HEK293T (cell line): Measurements from ENCODE around the gene A2ML1.

Source experiments
- CTCF ChIA-PET: fragments of 350-600 bp; formaldehyde crosslinking; extraction: SDS; loops from one replicate; lab custom pipeline; 2021; ENCODE audit warnings: antibody characterized with exemption, inconsistent platforms; lab: Yijun Ruan, JAX
- POLR2A ChIA-PET: fragments of 350-600 bp; formaldehyde crosslinking; extraction: SDS; loops from one replicate; lab custom pipeline; 2020; ENCODE audit warnings: antibody characterized with exemption, inconsistent platforms; lab: Yijun Ruan, JAX
- DNase-seq: peaks from one replicate; pipeline ENCODE4 v3.0.0; 2012; ENCODE audit warnings: mixed read lengths; ENCODE audit errors: extremely low spot score
- ARNT ChIP-seq: fragments of 450-650 bp; IDR thresholded peaks from 2 replicates; pipeline ENCODE4 v1.6.1; 2017; ENCODE audit warnings: mild to moderate bottlenecking
- BHLHE40 ChIP-seq: fragments of 450-650 bp; IDR thresholded peaks from 2 replicates; pipeline ENCODE4 v1.6.1; 2016; ENCODE audit warnings: mild to moderate bottlenecking, moderate library complexity, borderline replicate concordance
- CTBP1 ChIP-seq: fragments of 450-650 bp; IDR thresholded peaks from 2 replicates; pipeline ENCODE4 v1.6.1; 2016; ENCODE audit warnings: borderline replicate concordance
- ELF4 ChIP-seq: fragments of 450-650 bp; IDR thresholded peaks from 2 replicates; pipeline ENCODE4 v1.6.1; 2017; ENCODE audit warnings: antibody characterized with exemption
- FOXA1 ChIP-seq: fragments of 450-650 bp; IDR thresholded peaks from 2 replicates; pipeline ENCODE4 v1.6.1; 2016; ENCODE audit warnings: mild to moderate bottlenecking
- FOXK2 ChIP-seq: fragments of 450-650 bp; IDR thresholded peaks from 2 replicates; pipeline ENCODE4 v1.6.1; 2016; ENCODE audit warnings: mild to moderate bottlenecking
- FOXM1 ChIP-seq: fragments of 450-650 bp; IDR thresholded peaks from 2 replicates; pipeline ENCODE4 v1.6.1; 2017; ENCODE audit warnings: mild to moderate bottlenecking, borderline replicate concordance
- HDGF ChIP-seq: fragments of 450-650 bp; IDR thresholded peaks from 2 replicates; pipeline ENCODE4 v1.6.1; 2017; ENCODE audit warnings: antibody characterized with exemption, borderline replicate concordance
- L3MBTL2 ChIP-seq: fragments of 450-650 bp; conservative IDR thresholded peaks from 2 replicates; pipeline ENCODE4 v1.6.1; 2016; ENCODE audit warnings: mild to moderate bottlenecking
- LEF1 ChIP-seq: fragments of 450-650 bp; IDR thresholded peaks from 2 replicates; pipeline ENCODE4 v1.6.1; 2017; ENCODE audit warnings: mild to moderate bottlenecking, borderline replicate concordance
- NFRKB ChIP-seq: fragments of 450-650 bp; IDR thresholded peaks from 2 replicates; pipeline ENCODE4 v1.6.1; 2016; ENCODE audit warnings: mild to moderate bottlenecking, moderate library complexity
- SP1 ChIP-seq: fragments of 450-650 bp; IDR thresholded peaks from 2 replicates; pipeline ENCODE4 v1.6.1; 2017
- SUZ12 ChIP-seq: fragments of 450-650 bp; IDR thresholded peaks from 2 replicates; pipeline ENCODE4 v1.6.1; 2016; ENCODE audit warnings: mild to moderate bottlenecking
- TARDBP ChIP-seq: fragments of 450-650 bp; IDR thresholded peaks from 2 replicates; pipeline ENCODE4 v1.6.1; 2016
- ZNF384 ChIP-seq: fragments of 450-650 bp; IDR thresholded peaks from 2 replicates; pipeline ENCODE4 v1.6.1; 2016
- TF ChIP-seq, protein P1 (sequence below): fragments of 450-650 bp; IDR thresholded peaks from 2 replicates; pipeline ENCODE4 v1.6.1; 2016

A2ML1 gene

DNA sequence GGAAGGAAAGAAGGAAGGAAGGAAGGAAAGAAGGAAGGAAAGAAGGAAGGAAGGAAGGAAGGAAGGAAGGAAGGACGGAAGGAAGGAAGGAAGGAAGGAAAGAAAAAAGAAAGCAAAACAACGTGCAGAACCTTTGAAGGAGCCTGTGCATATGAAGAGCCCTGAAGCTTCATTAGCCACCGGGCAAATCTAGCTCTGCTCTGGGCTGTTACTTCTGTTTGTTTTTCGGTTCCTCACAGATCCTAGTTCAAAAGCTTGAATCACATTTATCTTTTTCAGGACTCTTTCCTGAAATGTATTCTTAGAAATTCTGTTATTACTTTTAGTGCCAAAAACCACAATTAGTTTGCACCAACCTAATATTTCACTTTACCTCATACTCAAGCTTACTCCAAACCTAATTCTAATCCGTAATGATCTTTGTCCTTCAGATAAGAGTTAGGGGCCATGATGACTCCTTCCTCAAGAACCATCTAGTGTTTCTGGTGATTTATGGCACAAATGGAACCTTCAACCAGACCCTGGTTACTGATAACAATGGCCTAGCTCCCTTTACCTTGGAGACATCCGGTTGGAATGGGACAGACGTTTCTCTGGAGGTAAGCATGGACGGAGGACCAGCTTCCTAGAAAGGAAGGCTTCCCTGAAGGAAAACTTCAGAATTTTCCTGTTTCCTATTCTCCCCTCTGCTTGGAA, 18.7 kb downstream of the A2ML1 start:
- POLR2A ChIA-PET, result no interaction called here
- no peak for DNase-seq
- no peak for TF ChIP-seq NFRKB
- no peak for TF ChIP-seq L3MBTL2
- TF ChIP-seq, protein P1, sequence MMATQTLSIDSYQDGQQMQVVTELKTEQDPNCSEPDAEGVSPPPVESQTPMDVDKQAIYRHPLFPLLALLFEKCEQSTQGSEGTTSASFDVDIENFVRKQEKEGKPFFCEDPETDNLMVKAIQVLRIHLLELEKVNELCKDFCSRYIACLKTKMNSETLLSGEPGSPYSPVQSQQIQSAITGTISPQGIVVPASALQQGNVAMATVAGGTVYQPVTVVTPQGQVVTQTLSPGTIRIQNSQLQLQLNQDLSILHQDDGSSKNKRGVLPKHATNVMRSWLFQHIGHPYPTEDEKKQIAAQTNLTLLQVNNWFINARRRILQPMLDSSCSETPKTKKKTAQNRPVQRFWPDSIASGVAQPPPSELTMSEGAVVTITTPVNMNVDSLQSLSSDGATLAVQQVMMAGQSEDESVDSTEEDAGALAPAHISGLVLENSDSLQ, result no peak
- TF ChIP-seq TARDBP, result no peak
- no peak for TF ChIP-seq SUZ12
- no peak for TF ChIP-seq ZNF384
- no peak for TF ChIP-seq HDGF
- no peak for TF ChIP-seq SP1
- no peak for TF ChIP-seq FOXM1
- TF ChIP-seq CTBP1, result no peak
- no peak for TF ChIP-seq BHLHE40
- TF ChIP-seq FOXA1, result no peak
- TF ChIP-seq ELF4, result no peak
- CTCF ChIA-PET, result no interaction called here

DNA sequence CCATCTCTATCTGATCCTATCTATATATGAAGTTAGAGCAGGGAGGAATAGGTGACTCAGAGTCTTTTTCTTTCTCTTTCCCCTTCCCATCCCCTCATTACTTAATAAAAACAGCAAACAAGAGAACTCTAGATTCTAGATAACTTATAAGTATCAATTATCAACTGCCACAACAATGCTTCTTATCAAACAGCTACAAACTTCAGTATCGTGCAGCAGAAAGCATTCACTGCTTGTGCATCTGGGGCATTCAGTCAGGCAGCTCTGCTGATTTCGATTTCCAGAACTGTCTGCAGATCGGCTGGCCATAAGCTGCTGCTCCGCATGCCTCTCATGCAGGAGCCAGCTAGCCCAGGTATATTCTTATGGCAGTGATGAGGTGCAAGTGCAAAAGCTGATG, 19.4 kb downstream of the A2ML1 start:
- no peak for DNase-seq
- CTCF ChIA-PET, result interaction anchor here (0.9 to 1.4 kb wide), 3 partner anchors 19 to 160 kb away, joined by 3 to 5 read pairs (median 3); no protein-coding TSS in a partner anchor

GRCh38 chr12:8844665-8845064, 22.2 kb downstream of the A2ML1 start:
- TF ChIP-seq ELF4, result no peak
- no peak for TF ChIP-seq FOXA1
- no peak for TF ChIP-seq SP1
- TF ChIP-seq BHLHE40, result no peak
- no peak for TF ChIP-seq NFRKB
- TF ChIP-seq LEF1, result no peak
- TF ChIP-seq SUZ12, result no peak
- TF ChIP-seq FOXM1, result no peak
- TF ChIP-seq, protein P1, result no peak
- no peak for TF ChIP-seq ZNF384
- no peak for TF ChIP-seq FOXK2
- no peak for TF ChIP-seq HDGF
- no peak for TF ChIP-seq L3MBTL2
- TF ChIP-seq ARNT, result no peak
- POLR2A ChIA-PET, result no interaction called here
- DNase-seq, result no peak
- CTCF ChIA-PET, result interaction anchor here (1.5 kb wide), 1 partner anchor 16 kb away, joined by 5 read pairs; no protein-coding TSS in a partner anchor

More for the DNA sequence above, 19.4 kb downstream of the A2ML1 start:
- TF ChIP-seq ARNT, result no peak
- POLR2A ChIA-PET, result no interaction called here

DNA sequence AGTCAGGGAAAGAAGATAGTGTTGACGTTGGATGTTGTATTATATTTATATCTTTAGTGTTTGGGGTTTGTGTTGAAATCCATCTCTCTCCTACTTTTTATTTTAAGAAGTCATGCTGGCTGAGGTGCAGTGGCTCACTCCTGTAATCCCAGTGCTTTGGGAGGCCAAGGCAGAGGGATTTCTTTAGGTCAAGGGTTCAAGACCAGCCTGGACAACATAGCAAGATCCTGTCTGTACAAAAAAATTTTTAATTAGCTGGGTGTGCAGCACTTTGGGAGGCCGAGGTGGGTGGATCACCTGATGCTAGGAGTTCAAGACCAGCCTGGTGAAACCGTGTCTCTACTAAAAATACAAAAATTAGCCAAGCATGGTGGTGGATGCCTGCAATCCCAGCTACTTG, 23.9 kb downstream of the A2ML1 start:
- TF ChIP-seq BHLHE40 (no peak), ZNF384 (no peak), SUZ12 (no peak), FOXK2 (no peak), ELF4 (no peak)
- POLR2A ChIA-PET, result no interaction called here
- no peak for DNase-seq
- CTCF ChIA-PET, result no interaction called here

DNA sequence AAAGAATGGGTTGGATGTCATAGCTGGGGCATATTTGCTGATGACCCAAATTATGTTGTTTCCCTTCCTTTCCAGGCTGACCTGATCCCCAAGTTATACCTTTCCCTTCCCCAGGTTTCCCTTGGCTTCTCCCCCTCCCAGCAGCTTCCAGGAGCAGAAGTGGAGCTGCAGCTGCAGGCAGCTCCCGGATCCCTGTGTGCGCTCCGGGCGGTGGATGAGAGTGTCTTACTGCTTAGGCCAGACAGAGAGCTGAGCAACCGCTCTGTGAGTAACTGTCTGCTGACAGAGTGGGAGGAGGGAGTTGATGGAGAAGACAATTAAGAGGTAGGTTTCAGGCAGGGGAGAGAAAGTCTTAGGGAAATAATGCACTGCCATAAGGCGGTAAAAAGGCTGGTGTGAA, 25.0 kb downstream of the A2ML1 start:
- CTCF ChIA-PET, result no interaction called here

DNA sequence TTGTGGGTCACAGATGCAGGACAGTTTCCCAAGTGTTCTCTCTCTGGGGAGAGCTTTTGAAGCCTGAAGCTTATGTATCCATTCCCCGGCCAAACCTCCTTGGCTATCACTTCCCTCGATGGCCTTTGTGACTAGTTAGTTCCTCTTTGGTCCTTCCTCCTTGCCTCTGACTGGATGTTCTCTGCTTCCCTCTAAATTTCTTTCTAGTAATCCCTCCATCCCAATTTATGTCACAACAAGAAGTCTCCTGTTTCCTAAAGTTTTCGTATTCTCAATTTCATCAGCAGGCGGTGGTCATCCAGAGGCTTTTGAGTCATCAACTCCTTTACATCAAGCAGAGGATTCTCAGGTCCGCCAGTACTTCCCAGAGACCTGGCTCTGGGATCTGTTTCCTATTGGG, 27.5 kb downstream of the A2ML1 start:
- DNase-seq, result no peak
- no peak for TF ChIP-seq HDGF
- no peak for TF ChIP-seq FOXM1
- CTCF ChIA-PET, result interaction anchor here (1.2 kb wide), 1 partner anchor 10 kb away, joined by 6 read pairs; no protein-coding TSS in a partner anchor
- POLR2A ChIA-PET, result no interaction called here

More for the DNA sequence above, 25.0 kb downstream of the A2ML1 start:
- no peak for DNase-seq
- TF ChIP-seq HDGF (no peak), LEF1 (no peak), ZNF384 (no peak), ARNT (no peak), FOXK2 (no peak), TARDBP (no peak), ELF4 (no peak), SUZ12 (no peak), FOXM1 (no peak), NFRKB (no peak), CTBP1 (no peak), FOXA1 (no peak), L3MBTL2 (no peak)
- TF ChIP-seq, protein P1, result no peak
- POLR2A ChIA-PET, result no interaction called here

GRCh38 chr12:8852119-8852518, 29.7 kb downstream of the A2ML1 start:
- no peak for DNase-seq
- ChIA-PET POLR2A (no interaction called here), CTCF (interaction anchor here (0.7 to 1.1 kb wide), 2 partner anchors 9 to 16 kb away, joined by 3 to 4 read pairs; no protein-coding TSS in a partner anchor)
- TF ChIP-seq FOXK2 (no peak), L3MBTL2 (no peak), ZNF384 (no peak), SP1 (no peak), LEF1 (no peak), FOXA1 (no peak), BHLHE40 (no peak), TARDBP (no peak), FOXM1 (no peak)
- TF ChIP-seq, protein P1, result no peak
